ENCODE results near the gene B4GALT6.

- TF ChIP-seq, protein P1, sequence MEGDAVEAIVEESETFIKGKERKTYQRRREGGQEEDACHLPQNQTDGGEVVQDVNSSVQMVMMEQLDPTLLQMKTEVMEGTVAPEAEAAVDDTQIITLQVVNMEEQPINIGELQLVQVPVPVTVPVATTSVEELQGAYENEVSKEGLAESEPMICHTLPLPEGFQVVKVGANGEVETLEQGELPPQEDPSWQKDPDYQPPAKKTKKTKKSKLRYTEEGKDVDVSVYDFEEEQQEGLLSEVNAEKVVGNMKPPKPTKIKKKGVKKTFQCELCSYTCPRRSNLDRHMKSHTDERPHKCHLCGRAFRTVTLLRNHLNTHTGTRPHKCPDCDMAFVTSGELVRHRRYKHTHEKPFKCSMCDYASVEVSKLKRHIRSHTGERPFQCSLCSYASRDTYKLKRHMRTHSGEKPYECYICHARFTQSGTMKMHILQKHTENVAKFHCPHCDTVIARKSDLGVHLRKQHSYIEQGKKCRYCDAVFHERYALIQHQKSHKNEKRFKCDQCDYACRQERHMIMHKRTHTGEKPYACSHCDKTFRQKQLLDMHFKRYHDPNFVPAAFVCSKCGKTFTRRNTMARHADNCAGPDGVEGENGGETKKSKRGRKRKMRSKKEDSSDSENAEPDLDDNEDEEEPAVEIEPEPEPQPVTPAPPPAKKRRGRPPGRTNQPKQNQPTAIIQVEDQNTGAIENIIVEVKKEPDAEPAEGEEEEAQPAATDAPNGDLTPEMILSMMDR (IDR thresholded peaks at IDR 0.05): no peak
- no peak for TF ChIP-seq POLR2A (IDR thresholded peaks at IDR 0.05)
Observed at GRCh38 chr18:31648458-31648857, 35.9 kb downstream of the B4GALT6 start.
